ENCODE results near the gene C19orf33. TPM values are rescaled to one million over a fixed set of nuclear protein-coding genes. Genes with fewer than 3 reads are reported as not detected.

Gene C19orf33
- total and polyA plus RNA-seq, 9 of the 15 experiments (the other 6 are each of a cell fraction or from before 2014, with no cell fraction given), result 3.2 TPM; not detected in 8

GRCh38 chr19:38270587-38271167 lies 33.4 kb upstream of the C19orf33 start (continued):
- TF ChIP-seq, protein P1, sequence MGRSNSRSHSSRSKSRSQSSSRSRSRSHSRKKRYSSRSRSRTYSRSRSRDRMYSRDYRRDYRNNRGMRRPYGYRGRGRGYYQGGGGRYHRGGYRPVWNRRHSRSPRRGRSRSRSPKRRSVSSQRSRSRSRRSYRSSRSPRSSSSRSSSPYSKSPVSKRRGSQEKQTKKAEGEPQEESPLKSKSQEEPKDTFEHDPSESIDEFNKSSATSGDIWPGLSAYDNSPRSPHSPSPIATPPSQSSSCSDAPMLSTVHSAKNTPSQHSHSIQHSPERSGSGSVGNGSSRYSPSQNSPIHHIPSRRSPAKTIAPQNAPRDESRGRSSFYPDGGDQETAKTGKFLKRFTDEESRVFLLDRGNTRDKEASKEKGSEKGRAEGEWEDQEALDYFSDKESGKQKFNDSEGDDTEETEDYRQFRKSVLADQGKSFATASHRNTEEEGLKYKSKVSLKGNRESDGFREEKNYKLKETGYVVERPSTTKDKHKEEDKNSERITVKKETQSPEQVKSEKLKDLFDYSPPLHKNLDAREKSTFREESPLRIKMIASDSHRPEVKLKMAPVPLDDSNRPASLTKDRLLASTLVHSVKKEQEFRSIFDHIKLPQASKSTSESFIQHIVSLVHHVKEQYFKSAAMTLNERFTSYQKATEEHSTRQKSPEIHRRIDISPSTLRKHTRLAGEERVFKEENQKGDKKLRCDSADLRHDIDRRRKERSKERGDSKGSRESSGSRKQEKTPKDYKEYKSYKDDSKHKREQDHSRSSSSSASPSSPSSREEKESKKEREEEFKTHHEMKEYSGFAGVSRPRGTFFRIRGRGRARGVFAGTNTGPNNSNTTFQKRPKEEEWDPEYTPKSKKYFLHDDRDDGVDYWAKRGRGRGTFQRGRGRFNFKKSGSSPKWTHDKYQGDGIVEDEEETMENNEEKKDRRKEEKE (IDR thresholded peaks at IDR 0.05; ENCODE audit: borderline replicate concordance in 1 of 2, control insufficient read depth in 1 of 2, low read depth in 2 of 2, low read length in 1 of 2), result 0 out of 4 replicates have a peak, but pooled peaks of 1 of the 2 experiments have one; percentile 54
- TF ChIP-seq NCOR1 (IDR thresholded peaks at IDR 0.05) (peak; percentile 80), GATA2 (CRISPR knock-in tag; IDR thresholded peaks at IDR 0.05) (no peak), TRIM28 (IDR thresholded peaks at IDR 0.05) (no peak), ZNF583 (CRISPR knock-in tag; IDR thresholded peaks at IDR 0.05) (peak; percentile 80; the same call in 1 of the 2 replicates), MEF2A (IDR thresholded peaks at IDR 0.05; ENCODE audit: control insufficient read depth, low read depth, low read length) (0 out of 2 replicates have a peak, but pooled peaks have one; percentile 9), U2AF1 (optimal IDR thresholded peaks at IDR 0.05; ENCODE audit: low read depth, low read length) (no peak), HDAC3 (IDR thresholded peaks at IDR 0.05; ENCODE audit: borderline replicate concordance, partially characterized antibody) (peak; percentile 58), ZNF41 (CRISPR knock-in tag; conservative IDR thresholded peaks at IDR 0.05) (0 out of 2 replicates have a peak, but pooled peaks have one; percentile 44), IRF9 (tag; IDR thresholded peaks at IDR 0.05) (no peak), ZNF584 (CRISPR knock-in tag; IDR thresholded peaks at IDR 0.05; ENCODE audit: low read depth) (no peak), MEIS2 (IDR thresholded peaks at IDR 0.05; ENCODE audit: partially characterized antibody) (no peak), TBL1XR1 (IDR thresholded peaks at IDR 0.05; ENCODE audit: low read length in 2 of 2) (peak in 1 of 2 experiments; percentile 30; a peak in 1 of 4 replicates), TAL1 (IDR thresholded peaks at IDR 0.05) (peak; percentile 73), CBFA2T3 (IDR thresholded peaks at IDR 0.05) (peak; percentile 93), DLX4 (CRISPR knock-in tag; IDR thresholded peaks at IDR 0.05) (no peak), MECOM (CRISPR knock-in tag; IDR thresholded peaks at IDR 0.05) (0 out of 2 replicates have a peak, but pooled peaks have one; percentile 44)

All from K562 (cell line).